ENCODE measurements around the gene TECR. TPM values are rescaled to one million over a fixed set of nuclear protein-coding genes. Genes with fewer than 3 reads are reported as not detected.

TECR gene
- total and polyA plus RNA-seq, 2 of the 4 experiments (the other 2 are of a cell fraction): 46.2 to 81.2 TPM

- Histone ChIP-seq H3K4me3 (ENCODE audit: insufficient read depth, low read depth, low read length) (no peak overlapping the region), H3K18ac (ENCODE audit: low read depth, low read length) (no peak overlapping the region), H4K91ac (ENCODE audit: insufficient read depth, low read depth, low read length) (no peak overlapping the region), H3K79me1 (ENCODE audit: low read depth in 1 of 2, low read length in 2 of 2) (peaks cover 16 to 26% of the 10 kb centered on the region in 2 experiments), H2AK9ac (replicated peaks; ENCODE audit: low read depth, low read length, poor library complexity) (peak overlapping the region; percentile 58), H3K9me1 (ENCODE audit: insufficient read depth, low read length) (peaks cover 12% of the 10 kb centered on the region), H3K27ac (ENCODE audit: insufficient read depth, low read length) (no peak overlapping the region), H3K4me2 (ENCODE audit: low read depth, low read length) (no peak overlapping the region), H3K4ac (ENCODE audit: low read depth, low read length) (peak overlapping the region; percentile 7; the same call in 1 of the 2 replicates), H2BK20ac (ENCODE audit: low read depth, low read length) (no peak overlapping the region), H2BK5ac (ENCODE audit: low read depth, low read length, poor library complexity, severe bottlenecking) (no peak overlapping the region), H3K56ac (ENCODE audit: extremely low read depth, insufficient read depth, low read length) (no peak overlapping the region), H3K23ac (ENCODE audit: low read depth, low read length) (no peak overlapping the region), H4K20me1 (ENCODE audit: insufficient read depth, low read length) (peaks cover 17% of the 10 kb centered on the region), H3K4me1 (ENCODE audit: control insufficient read depth, insufficient read depth, low read length) (peaks cover 9% of the 10 kb centered on the region), H2AK5ac (ENCODE audit: low read depth, low read length) (peak overlapping the region; percentile 6; the same call in 1 of the 2 replicates), H3K9ac (ENCODE audit: low read depth, low read length) (0 out of 2 replicates have a peak overlapping the region, but pooled peaks have one; percentile 36), H4K5ac (ENCODE audit: low read depth, low read length) (no peak overlapping the region), H3K9me3 (ENCODE audit: control insufficient read depth, insufficient read depth, low read length) (no peaks in the 10 kb centered on the region), H3K27me3 (ENCODE audit: control insufficient read depth, insufficient read depth, low read length) (no peaks in the 10 kb centered on the region), H2BK120ac (ENCODE audit: low read depth, low read length) (no peak overlapping the region; the same call in 1 of the 2 replicates), H3K36me3 (ENCODE audit: control insufficient read depth, insufficient read depth, low read length) (0 out of 2 replicates have a peak, but pooled peaks cover 5% of the 10 kb centered on the region), H3K14ac (replicated peaks; ENCODE audit: low read depth, low read length) (no peak overlapping the region), H4K8ac (ENCODE audit: low read depth in 2 of 2, low read length in 2 of 2) (peak overlapping the region in 1 of 2 experiments; percentile 61; a peak in 2 of 4 replicates), H2AFZ (replicated peaks; ENCODE audit: low read length, poor library complexity) (peak overlapping the region; percentile 92), H2BK15ac (ENCODE audit: low read depth, low read length) (no peak overlapping the region)
- no TSS peak for BruUV-seq (replicated peaks)
- no peak for DNase-seq
- intact Hi-C loops (cut with micrococcal nuclease): no loop called here
- ATAC-seq (ENCODE audit: low read depth): no peak
- POLR2A ChIA-PET (ENCODE audit: unreplicated experiment): no interaction called here
- TF ChIP-seq MAFK (IDR thresholded peaks at IDR 0.05; ENCODE audit: low read depth, low read length): no peak
- 88% methylated on average over 2 of the region's 6 CpGs; no CpG with 5 or more reads in 1 of the 2 experiments for WGBS, 2 experiments (ENCODE audit: extremely low coverage in 2 of 2, insufficient read length in 1 of 2)
- in situ Hi-C loops (cut with MboI; ENCODE audit: low sequenced_read_pairs): no loop called here
- CTCF ChIA-PET: no interaction called here
- dilution Hi-C loops (cut with HindIII; ENCODE audit: low sequenced_read_pairs, unreplicated experiment): no loop called here
These were observed 32.0 kb upstream of the TECR start for GRCh38 chr19:14497228-14497921.

Measured in IMR-90 (cell line).